ENCODE results near the gene DHX40. TPM values are rescaled to one million over a fixed set of nuclear protein-coding genes. Genes with fewer than 3 reads are reported as not detected.

DHX40 gene
- polyA plus RNA-seq, 2 of the 4 experiments (the other 2 are of a cell fraction) = 55.8 to 109 TPM

GRCh38 chr17:59626756-59627155, 61.3 kb downstream of the DHX40 start:
- TF ChIP-seq CBX8 (IDR thresholded peaks at IDR 0.05) (no peak), POLR2A (IDR thresholded peaks at IDR 0.05; ENCODE audit: low read length) (no peak), SMC3 (IDR thresholded peaks at IDR 0.05) (no peak), JUNB (IDR thresholded peaks at IDR 0.05) (no peak), HOXB13 (CRISPR knock-in tag; IDR thresholded peaks at IDR 0.05; ENCODE audit: low read depth) (no peak), ZC3H11A (IDR thresholded peaks at IDR 0.05) (no peak), NR3C1 (IDR thresholded peaks at IDR 0.05) (no peak), USF2 (IDR thresholded peaks at IDR 0.05) (no peak)
- FAIRE-seq = no peak
- no peaks in the 10 kb centered on the region for H3K9me3 ChIP-seq
- DNase-seq (ENCODE audit: low read depth in 1 of 2, low spot score in 1 of 2) = no peak
- H3K4me1 ChIP-seq = peaks cover 63% of the 10 kb centered on the region
- no peak overlapping the region for H3K4me3 ChIP-seq
- WGBS (ENCODE audit: missing lambda C conversion rate) = 91% methylated on average over 5 of the region's 5 CpGs
- H3K27ac ChIP-seq = no peak overlapping the region
- POLR2A ChIA-PET = no interaction called here
- ATAC-seq = no peak
- H3K4me2 ChIP-seq = peak overlapping the region; percentile 34; the same call in 2 of the 3 replicates
- CTCF ChIA-PET = interaction anchor here (1.3 to 1.4 kb wide), 2 partner anchors 10 to 12 kb away, joined by 3 read pairs; no protein-coding TSS in a partner anchor

GRCh38 chr17:59627274-59627673, 61.9 kb downstream of the DHX40 start:
- ChIA-PET CTCF (interaction anchor here (1.3 to 1.4 kb wide), 2 partner anchors 10 to 11 kb away, joined by 3 read pairs; no protein-coding TSS in a partner anchor), POLR2A (no interaction called here)
- H3K4me3 ChIP-seq = no peak overlapping the region
- no peak for DNase-seq (ENCODE audit: low read depth in 1 of 2, low spot score in 1 of 2)
- H3K9me3 ChIP-seq = no peaks in the 10 kb centered on the region
- WGBS (ENCODE audit: missing lambda C conversion rate) = 57% methylated on average over 3 of the region's 3 CpGs
- FAIRE-seq = no peak
- TF ChIP-seq ZNF302 (CRISPR knock-in tag; IDR thresholded peaks at IDR 0.05) (no peak), HMGXB4 (CRISPR knock-in tag; IDR thresholded peaks at IDR 0.05; ENCODE audit: borderline replicate concordance) (no peak), CEBPB (IDR thresholded peaks at IDR 0.05) (no peak), HOXB13 (CRISPR knock-in tag; IDR thresholded peaks at IDR 0.05; ENCODE audit: low read depth) (no peak), JUNB (IDR thresholded peaks at IDR 0.05) (no peak), ZFP36 (IDR thresholded peaks at IDR 0.05; ENCODE audit: borderline replicate concordance, partially characterized antibody) (no peak), MAZ (IDR thresholded peaks at IDR 0.05; ENCODE audit: borderline replicate concordance, low read depth, low read length) (no peak)
- no peak overlapping the region for H3K27ac ChIP-seq
- peaks cover 58% of the 10 kb centered on the region for H3K4me1 ChIP-seq
- peak overlapping the region; percentile 34 for H3K4me2 ChIP-seq
- no peak for ATAC-seq

- ATAC-seq = no peak
- H3K4me1 ChIP-seq = peaks cover 58% of the 10 kb centered on the region
- TF ChIP-seq ZFP36 (IDR thresholded peaks at IDR 0.05; ENCODE audit: borderline replicate concordance, partially characterized antibody) = no peak
- TF ChIP-seq ESRRA (IDR thresholded peaks at IDR 0.05; ENCODE audit: borderline replicate concordance, low read length) = no peak
- no peak for TF ChIP-seq NR3C1 (IDR thresholded peaks at IDR 0.05)
- TF ChIP-seq PHF8 (IDR thresholded peaks at IDR 0.05; ENCODE audit: borderline replicate concordance, low read depth) = no peak
- no peak for TF ChIP-seq RCOR1 (IDR thresholded peaks at IDR 0.05; ENCODE audit: low read depth, low read length)
- no peak for TF ChIP-seq GATA3 (IDR thresholded peaks at IDR 0.05; ENCODE audit: borderline replicate concordance)
- TF ChIP-seq HES2 (IDR thresholded peaks at IDR 0.05) = no peak
- no peak for TF ChIP-seq HOXA7 (CRISPR knock-in tag; IDR thresholded peaks at IDR 0.05)
- TF ChIP-seq ELK1 (IDR thresholded peaks at IDR 0.05; ENCODE audit: low read depth, low read length) = no peak
- no peak for TF ChIP-seq CTCF (IDR thresholded peaks at IDR 0.05)
- TF ChIP-seq BCL3 (IDR thresholded peaks at IDR 0.05) = no peak
- TF ChIP-seq NPAS2 (CRISPR knock-in tag; IDR thresholded peaks at IDR 0.05; ENCODE audit: borderline replicate concordance) = no peak
- TF ChIP-seq USF2 (IDR thresholded peaks at IDR 0.05) = no peak
- no peak for TF ChIP-seq SREBF2 (IDR thresholded peaks at IDR 0.05)
- TF ChIP-seq FOSB (CRISPR knock-in tag; IDR thresholded peaks at IDR 0.05) = no peak
- TF ChIP-seq RAD21 (conservative IDR thresholded peaks at IDR 0.05 in 1 of 2, IDR thresholded peaks at IDR 0.05 in 1 of 2) = no peak
Observed at GRCh38 chr17:59627770-59628171, 62.4 kb downstream of the DHX40 start.

More at GRCh38 chr17:59627770-59628171, 62.4 kb downstream of the DHX40 start:
- H3K4me3 ChIP-seq = no peak overlapping the region
- H3K27ac ChIP-seq = no peak overlapping the region
- CTCF ChIA-PET = interaction anchor here (1.4 kb wide), 1 partner anchor 11 kb away, joined by 3 read pairs; no protein-coding TSS in a partner anchor
- POLR2A ChIA-PET = no interaction called here
- DNase-seq (ENCODE audit: low read depth in 1 of 2, low spot score in 1 of 2) (no peak), FAIRE-seq (no peak)
- peak overlapping the region; percentile 34 for H3K4me2 ChIP-seq
- no peaks in the 10 kb centered on the region for H3K9me3 ChIP-seq
- 39% methylated on average over 2 of the region's 2 CpGs for WGBS (ENCODE audit: missing lambda C conversion rate)

Measured in A549 (cell line).